Fibroblast of skin of right biceps (primary cell): ENCODE results near the gene MTG1.
"Not testable (repeated sequence)": the region's sequence is repeated elsewhere in the genome, so short reads cannot be mapped to it uniquely, and the experiment has no call there.

Experiments used
- DNase-seq: peaks from one replicate; pipeline ENCODE4 v3.0.0-alpha.2; 2013

Gene MTG1

DNA sequence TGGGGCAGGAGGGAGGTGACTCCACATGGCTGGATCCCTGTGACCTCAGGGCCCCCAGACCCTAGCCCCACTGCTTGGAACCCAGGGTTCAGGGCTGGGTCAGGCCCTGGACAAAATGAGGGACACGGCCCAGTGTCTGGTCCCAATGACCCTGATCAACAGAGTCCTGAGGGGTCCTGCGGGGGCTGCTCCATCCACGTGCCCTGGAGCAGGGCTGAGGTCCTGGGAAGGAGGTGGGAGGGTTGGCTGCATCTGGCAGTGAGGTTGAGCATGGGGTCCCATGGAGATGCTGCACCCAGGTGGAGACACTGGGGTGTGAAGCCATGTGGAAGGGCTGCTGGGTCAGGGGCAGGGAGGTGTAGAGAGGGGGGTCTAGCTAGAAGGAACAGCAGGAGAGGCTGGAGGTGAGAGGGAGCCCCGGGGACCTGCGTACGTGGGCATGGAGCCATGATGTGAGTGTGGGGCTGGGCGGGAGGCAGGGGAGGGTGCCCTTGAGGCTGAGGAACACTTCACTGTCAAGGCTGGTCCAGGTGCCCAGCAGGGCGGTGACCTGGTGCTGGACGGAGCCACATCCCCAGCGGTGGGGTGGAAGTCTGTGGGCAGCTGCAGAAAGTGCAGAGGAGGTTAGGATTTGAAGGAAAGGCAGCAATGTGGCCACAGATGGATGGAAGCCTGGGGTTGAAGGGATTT lies 60.4 kb downstream of the MTG1 start:
- DNase-seq: no peak

DNA sequence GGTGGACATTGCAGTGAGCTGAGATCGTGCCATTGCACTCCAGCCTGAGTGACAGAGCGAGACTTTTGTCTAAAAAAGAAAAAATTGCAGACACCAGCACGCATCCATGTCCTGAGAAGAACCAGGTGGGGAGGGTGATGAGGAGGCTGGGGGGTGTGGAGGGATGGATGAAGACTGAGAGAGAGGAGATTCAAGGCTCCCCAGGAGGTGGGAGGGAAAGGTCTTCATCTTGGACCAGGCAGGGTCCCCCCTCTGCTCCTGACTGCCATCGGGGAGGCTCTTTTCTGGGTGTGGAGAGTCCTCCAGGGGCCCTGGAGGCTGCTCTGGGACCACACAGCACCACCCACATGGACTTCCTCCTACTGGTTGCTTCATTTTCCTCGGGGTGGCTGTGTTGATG lies 61.2 kb downstream of the MTG1 start:
- no peak for DNase-seq

DNA sequence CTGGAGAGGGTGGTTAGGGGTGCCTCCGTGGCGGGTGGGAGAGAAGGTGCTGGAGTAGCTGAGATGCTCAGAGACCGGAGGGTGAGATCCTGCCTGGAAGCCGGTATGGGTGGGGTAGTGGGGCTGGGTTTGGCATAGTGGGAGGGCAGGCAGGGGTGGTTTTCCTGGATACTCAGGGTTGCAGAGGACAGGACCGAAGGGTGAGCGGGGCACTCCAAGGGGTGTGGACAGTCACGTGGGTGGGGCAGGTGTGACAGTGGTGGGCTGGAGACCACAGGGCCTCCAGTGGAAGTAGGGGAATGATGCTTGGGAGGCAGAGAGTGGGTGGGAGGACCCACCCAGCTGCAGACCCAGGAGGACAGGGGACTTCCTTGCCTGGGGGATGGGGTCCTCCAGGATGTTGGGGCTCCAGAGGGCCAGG lies 61.7 kb downstream of the MTG1 start:
- no peak for DNase-seq

DNA sequence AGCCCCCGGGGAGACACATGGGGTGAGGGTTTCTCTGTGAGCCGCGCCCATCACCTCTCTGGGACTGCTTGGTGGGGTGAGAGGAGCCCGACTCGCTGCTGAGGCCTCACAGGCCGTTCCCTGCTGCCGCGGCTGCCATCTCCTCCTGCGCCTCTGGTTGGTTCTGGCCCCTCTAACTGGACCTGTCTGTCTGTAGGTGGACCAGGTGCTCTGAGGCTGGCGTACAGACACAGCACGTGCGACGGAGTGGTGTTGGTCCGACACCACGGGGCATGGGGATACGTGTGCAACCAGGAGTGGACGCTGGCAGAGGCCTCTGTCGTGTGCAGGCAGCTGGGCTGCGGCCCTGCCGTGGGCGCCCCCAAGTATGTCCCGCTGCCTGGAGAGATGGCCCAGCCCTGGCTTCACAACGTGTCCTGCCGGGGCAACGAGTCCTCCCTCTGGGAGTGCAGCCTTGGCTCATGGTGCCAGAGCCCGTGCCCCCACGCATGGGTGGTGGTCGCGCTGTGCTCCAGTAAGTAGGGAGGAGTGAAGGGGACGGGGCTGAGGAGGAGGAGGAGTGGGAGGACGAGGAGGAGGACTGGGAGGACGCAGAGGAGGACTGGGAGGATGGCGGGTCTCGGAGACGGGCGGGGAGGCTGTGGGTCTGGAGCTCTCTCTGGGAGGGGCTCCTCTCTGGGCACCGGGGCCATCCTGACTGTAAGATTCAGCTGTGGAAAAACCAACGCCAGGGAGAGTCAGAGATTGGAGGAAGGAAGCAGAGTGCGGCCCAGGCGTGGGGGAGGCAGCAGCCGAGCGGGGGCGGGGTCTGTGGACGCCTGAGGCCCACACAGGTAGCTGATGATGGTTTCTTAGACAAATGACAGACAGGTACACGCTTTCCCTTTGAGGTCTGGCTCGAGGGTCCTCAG lies 62.3 kb downstream of the MTG1 start:
- DNase-seq: no peak

DNA sequence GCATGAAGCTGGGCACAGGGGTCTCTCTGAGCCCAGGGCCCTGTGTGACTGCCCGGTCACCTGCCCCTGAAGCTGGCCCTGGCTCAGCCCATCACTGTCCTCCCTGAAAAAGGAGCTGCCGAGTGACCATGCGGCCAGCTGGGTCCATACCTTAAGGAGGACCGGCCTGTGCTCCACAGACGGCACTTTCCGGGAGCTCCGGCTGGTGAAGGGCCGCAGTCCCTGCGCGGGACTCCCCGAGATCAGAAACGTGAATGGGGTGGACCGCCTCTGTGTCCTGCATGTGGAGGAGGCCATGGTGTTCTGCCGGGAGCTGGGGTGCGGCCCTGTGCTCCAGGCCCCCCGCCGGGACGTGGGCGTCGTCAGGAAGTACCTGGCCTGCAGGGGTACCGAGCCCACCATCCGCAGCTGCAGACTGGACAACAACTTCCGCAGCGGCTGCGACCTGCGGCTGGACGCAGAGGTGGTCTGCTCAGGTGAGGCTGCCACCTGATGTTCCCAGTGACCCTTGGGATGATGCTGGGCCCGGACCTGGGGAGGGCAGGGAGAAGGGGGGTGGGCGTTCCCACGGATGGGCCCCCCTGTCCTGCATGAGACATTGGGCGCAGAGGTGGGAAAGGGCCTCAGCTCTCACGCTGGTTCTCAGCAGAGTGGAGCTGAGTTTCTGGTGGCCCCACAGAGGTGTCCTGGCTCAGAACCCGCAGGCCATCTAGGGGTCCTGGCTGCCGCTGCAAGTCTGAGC lies 63.3 kb downstream of the MTG1 start:
- no peak for DNase-seq

DNA sequence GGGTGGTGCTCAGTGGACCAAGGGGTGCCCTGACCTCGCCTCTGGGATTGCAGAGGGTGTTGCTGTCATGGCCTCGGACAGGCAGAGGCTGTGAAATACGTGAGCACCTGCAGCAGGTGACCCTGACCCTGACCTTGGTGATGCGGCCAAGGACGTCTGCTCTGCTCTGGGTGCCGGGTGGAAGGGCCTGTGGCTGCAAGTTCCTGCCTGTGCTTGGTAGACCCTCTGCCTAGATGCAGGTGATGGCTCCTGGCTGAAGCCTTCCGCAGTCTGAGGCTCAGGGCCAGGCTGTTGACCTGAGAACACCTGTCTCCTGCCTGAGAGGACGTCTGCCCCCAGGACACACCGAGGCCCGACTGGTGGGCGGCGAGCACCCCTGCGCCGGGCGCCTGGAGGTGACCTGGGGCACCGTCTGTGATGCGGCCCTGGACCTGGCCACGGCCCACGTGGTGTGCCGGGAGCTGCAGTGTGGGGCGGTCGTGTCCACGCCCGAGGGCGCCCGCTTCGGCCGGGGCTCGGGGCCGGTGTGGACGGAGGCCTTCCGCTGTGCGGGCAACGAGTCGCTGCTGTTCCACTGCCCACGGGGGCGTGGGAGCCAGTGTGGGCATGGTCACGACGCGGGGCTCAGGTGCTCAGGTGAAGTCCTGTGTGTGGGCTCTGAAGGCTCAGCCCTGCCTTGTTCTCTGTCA lies 64.2 kb downstream of the MTG1 start:
- no peak for DNase-seq

DNA sequence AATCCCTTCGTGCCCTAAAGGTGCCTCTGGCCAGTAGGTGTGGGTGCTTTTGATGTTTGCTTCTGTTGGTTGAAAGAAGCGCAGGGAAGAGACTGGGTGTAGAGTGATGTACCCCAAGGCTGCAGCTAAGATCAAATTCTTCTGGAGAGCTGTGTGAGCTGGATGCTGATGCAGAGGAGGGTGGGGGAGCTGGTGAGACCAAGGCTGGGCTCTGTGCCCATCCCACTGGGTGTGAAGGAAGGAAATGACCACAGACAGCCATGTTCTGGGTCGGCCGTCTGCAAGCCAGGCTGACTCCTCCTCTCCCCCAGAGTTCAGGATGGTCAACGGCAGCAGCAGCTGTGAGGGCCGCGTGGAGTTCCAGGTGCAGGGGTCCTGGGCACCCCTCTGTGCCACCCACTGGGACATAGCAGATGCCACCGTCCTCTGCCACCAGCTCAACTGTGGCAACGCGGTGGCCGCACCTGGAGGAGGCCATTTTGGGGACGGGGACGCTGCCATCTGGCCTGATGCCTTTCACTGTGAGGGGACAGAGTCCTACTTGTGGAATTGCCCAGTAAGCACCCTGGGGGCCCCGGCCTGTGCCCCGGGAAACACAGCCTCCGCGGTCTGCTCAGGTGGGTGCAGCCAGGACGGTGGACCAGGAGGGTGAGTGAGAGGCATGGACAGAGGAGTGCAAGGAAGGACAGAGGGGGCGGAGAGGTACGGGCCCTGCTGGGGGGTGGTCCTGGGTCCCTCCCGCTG lies 64.9 kb downstream of the MTG1 start:
- no peak for DNase-seq

DNA sequence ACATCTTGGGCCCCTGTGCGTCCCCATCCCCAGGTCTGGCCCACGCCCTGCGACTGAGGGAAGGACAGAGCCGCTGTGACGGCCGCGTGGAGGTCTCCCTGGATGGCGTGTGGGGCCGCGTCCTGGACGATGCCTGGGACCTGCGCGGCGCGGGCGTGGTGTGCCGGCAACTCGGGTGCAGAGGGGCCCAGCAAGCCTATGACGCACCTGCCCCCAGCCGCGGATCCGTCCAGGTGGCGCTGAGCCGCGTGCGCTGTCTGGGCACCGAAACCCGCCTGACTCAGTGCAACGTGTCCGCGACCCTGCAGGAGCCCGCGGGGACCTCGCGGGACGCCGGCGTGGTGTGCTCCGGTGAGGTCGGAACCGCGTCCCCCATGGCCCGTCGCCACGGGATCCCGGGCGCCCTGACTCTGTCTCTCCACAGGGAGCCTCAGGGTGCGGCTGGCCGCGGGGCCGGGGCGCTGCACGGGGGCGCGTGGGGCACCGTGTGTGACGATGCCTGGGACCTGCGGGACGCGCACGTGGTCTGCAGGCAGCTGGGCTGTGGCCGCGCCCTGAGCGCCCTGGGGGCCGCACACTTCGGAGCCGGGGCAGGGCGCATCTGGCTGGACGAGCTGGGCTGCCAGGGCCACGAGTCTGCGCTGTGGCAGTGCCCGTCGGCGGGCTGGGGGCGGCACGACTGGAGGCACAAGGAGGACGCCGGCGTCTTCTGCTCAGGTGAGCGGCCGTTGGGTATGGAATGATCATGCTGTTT lies 65.7 kb downstream of the MTG1 start:
- DNase-seq: no peak

DNA sequence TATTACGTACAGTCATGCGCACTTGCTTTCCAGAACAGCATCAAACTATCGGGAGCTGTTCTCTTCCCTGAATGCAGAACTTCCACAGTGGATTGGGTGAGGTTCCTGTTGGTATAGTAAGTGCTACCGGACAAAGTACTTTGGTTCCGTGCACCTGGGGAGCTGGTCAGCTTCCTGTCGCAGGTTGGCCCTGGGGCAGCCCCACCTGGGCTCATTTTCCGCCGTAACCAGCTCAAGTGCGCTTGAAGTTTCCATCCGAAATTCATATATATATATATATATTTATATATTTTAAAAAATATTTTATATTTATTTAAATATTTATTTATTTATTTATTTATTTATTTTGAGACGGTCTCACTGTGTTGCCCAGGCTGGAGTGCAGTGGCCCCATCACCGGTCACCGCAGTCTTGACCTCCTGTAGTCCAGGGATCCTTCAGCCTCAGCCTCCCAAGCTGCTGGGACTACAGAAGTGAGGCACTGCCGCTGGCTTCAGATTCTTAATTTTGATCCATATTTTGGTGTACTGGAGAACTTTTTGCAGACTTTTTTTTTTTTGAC lies 66.3 kb downstream of the MTG1 start:
- no peak for DNase-seq

DNA sequence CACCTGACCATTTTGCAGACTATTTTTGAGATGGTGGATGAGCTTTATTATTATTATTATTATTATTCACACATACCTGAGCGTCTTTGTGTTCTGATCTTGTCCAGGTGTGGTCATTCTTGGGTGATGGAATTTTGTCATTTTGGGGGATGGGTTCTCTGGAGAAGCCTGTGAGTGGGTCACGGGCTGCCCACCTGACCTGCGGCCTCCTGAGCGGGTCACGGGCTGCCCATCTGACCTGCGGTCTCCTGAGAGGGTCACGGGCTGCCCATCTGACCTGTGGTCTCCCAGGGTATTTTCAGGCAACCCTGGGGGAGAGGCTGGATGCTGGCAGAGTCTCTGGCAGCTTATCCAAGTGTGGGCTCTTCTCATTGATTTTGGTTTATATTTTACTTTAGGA lies 67.1 kb downstream of the MTG1 start:
- DNase-seq: no peak

DNA sequence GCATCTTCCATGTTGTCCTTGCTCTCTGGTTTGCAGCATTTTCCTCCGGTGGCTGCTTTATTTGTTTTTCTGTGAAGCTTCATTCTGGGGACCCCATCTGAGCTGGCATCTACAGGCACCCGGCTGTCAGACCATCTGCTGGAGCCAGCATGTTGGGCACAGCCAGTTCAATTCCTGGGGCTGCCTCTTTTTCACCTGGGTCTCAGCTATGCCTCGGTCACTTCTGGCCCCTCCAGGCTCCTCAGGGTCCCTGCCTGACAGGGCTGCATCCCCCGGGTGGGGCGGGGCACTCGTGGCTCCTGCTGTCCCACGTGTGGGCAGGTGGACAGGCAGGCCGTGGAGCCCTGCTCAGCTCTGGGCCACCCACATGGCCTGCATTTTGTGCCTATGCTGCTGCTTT lies 67.9 kb downstream of the MTG1 start:
- no peak for DNase-seq

DNA sequence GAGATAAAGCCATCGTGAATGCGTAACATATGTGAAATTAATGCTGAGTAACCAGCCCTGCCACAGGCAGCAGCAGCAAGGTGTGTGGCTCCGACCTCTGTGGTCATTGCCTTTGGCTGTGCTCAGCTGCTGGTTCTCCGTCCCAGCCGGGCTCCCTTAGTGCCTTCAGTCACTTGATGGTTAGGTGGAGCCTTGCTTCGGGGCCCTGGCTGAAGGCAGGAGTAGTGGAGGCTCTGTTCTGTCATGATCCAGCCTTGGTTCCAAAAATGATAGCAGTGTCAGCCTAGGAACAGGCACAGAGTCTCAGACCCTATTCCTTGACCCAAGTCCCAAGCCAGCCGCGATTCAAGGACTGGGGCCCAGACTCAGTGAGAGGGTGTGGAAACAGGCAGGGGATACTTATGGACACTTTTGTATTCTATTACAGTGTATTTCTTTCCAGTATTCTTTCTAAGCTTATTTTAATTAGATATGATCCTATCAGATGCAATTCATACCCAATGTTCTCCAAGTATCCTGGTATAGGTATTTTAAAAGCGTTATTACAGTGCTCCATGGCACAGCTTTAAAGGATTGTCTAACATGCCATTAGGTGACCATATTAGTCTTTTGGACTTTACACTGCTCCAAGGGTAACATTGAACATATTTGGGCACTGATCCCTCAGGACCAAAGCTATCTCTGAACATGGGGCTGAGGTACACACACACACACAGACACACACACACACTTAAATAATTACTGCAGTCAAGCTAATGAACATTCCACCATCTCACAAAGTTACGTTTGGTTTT lies 68.8 kb downstream of the MTG1 start:
- DNase-seq: no peak

DNA sequence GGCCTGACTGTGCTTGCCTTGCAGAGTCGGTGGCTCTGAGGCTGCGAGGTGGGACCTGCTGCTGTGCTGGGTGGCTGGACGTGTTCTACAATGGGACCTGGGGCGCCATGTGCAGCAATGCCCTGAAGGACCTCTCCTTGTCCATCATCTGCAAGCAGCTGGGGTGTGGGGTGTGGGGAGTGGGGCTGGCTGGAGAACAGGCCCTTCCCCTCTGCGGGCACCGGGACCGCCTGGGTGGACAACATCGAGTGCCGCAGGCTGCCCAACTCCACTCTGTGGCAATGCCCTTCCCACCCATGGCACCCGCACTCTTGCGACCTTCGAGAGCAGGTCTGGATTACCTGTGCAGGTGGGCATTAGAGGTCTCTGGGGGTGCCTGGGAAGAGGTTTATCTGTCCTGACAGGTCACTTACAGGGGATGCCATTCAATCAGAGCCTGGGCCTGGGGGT lies 70.7 kb downstream of the MTG1 start:
- no peak for DNase-seq

DNA sequence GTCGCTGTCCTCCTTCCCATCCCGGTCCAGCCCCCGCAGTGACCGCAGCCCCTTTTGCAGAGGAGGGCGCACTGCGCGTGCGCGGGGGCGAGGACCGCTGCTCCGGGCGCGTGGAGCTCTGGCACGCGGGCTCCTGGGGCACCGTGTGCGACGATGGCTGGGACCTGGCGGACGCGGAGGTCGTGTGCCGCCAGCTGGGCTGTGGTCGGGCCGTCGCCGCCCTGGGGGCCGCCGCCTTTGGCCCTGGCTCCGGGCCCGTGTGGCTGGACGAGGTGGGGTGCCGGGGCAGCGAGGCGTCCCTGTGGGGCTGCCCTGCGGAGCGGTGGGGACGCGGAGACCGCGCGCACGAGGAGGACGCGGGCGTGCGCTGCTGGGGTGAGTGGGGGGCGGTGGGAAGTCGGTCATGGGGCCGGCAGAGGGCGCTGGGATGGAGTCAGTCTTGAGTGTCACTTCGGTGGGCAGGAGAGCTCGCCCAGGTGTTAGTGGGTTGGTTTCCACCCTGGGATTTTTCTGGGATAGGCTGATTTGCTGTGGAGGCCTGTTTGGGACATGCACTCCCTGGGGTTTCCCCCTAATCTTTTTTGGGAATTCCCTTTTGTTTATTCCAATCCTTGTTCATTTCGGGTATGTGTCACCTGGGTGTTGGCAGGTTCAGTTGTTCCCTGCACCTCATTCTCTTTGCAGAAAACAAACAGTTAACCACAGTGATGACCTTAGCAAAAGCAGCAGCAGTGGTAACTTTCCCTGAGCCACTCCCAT lies 71.4 kb downstream of the MTG1 start:
- DNase-seq: no peak

DNA sequence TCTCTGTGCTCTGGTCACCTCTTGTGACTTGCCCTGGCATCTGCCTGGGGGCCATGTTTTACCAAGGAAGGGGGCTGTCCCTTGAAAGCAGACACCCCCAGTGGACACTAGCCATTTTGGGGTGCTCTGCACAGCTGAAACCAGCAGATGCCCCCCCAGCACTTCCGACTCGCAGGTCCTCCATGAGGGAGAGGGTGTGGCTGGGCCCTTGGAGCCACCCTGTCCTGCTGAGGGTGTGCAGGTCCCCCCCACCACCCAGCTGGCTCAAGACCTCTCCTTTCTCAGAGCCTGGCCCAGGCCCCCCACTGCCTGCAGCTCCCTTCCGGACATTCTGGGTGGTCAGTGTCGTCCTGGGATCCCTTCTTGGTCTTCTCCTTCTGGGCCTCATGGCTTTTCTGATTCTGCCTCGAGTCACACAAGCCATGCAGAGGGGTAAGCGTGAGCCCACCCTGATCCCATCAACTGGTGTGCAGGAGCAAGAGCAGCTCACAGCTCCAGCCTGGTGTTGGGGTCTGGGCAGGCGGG lies 72.1 kb downstream of the MTG1 start:
- DNase-seq: no peak

DNA sequence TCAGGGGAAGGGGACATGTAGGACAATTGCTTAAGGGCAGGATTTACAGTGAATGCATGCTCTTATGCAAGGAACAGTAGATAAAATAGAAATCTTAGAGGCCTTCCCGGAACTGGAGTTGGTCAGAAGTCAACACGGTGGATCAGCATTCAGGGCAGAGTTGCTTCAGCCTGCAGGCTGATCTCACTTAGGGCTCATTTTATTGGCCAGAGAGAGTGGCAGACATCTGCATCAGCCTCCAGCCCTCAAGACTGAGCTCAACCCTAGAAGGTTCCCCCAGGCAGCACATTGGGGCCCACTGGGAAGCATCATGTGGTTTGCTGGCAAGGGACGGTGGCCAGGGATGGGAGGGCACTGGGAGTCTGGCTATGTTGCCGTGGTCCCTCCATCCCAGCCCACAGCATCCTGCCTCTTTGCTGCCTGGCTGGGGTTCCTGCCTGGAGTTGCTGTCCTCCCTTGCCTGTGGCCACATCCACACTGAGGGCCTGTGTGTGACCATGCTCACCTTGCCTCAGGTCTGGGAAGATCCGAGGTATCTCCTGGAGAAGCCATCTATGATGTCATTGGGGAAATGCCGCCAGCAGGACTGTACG lies 72.8 kb downstream of the MTG1 start:
- DNase-seq: no peak

DNA sequence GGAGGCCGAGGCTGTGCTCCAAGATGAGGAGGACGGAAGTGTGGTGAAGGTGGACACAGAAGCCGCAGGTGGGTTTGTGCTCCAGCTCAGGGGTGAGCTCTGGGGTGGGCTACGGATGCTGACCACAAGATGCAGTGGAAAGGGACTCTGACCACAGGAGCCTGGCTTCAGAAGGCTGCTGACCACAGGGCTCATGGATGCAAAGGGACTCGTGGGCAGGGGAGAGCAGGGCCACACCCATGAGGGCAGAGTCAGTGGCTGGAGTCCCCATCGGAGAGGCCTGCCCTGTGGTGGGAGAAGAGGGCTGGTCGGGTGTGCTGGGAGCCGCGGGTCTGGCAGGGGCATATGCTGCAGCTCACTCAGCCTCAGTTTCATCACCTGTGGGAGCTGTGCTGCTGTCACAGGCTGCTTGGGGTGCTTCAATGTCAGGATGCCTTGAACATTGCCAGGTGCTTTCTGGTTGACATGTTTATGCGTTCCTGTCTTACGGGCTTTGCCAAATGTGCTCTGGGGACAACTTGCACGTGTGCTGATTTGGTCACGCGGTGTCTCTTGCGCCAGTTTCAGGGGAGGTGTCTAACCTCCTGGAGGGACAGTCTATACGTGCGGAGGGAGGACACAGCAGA lies 73.4 kb downstream of the MTG1 start:
- DNase-seq: no peak

DNA sequence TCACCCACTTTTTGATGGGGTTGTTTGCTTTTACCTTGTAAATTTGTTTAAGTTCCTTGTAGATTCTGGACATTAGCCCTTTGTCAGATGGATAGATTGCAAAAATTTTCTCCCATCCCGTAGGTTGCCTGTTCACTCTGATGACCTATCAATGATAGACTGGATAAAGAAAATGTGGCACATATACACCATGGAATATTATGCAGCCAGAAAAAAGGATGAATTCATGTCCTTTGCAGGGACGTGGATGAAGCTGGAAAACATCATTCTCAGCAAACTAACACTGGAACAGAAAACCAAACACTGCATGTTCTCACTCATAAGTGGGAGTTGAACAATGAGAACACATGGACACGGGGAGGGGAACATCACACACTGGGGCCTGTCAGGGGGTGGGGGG lies 75.2 kb downstream of the MTG1 start:
- DNase-seq: not testable (repeated sequence)
